Neural cell (in vitro differentiated cells): ENCODE measurements around the gene PANK4. TPM values are rescaled to one million over a fixed set of nuclear protein-coding genes. Genes with fewer than 3 reads are reported as not detected.

ENCODE experiments used
- H2AFZ ChIP-seq: fragments of 200-600, 300-800 bp; sonication (generic), shearing (Covaris generic); 2 replicates; pipeline ENCODE4 v1.6.0; 2014; ENCODE audit warnings: low read depth, mild to moderate bottlenecking, antibody characterized with exemption, low read length, moderate library complexity
- H3F3A ChIP-seq: fragments of 200-600 bp; shearing (Covaris generic); 2 replicates; pipeline ENCODE4 v1.6.1; 2016; ENCODE audit warnings: mild to moderate bottlenecking, moderate library complexity, mixed read lengths, antibody characterized with exemption, low read length; ENCODE audit not compliant: insufficient read depth, poor library complexity, severe bottlenecking
- H3K27ac ChIP-seq: fragments of 200-600, 300-800 bp; sonication (generic), shearing (Covaris generic); 2 replicates; pipeline ENCODE4 v1.5.1; 2014; ENCODE audit warnings: mild to moderate bottlenecking, low read length, moderate library complexity
- H3K27me3 ChIP-seq: fragments of 300-800, 200-600 bp; sonication (generic), shearing (Covaris generic); 2 replicates; pipeline ENCODE4 v1.6.0; 2014; ENCODE audit warnings: mild to moderate bottlenecking, low read depth, low read length, moderate library complexity; ENCODE audit not compliant: insufficient read depth
- H3K36me3 ChIP-seq: fragments of 300-800, 200-600 bp; sonication (generic), shearing (Covaris generic); 2 replicates; pipeline ENCODE4 v1.5.1; 2014; ENCODE audit warnings: mild to moderate bottlenecking, antibody characterized with exemption, low read length, moderate library complexity; ENCODE audit not compliant: insufficient read depth
- H3K4me2 ChIP-seq: fragments of 300-800, 200-600 bp; sonication (generic), shearing (Covaris generic); 2 replicates; pipeline ENCODE4 v1.6.0; 2014; ENCODE audit warnings: mild to moderate bottlenecking, low read length
- H3K4me3 ChIP-seq: fragments of 300-800, 200-600 bp; sonication (generic), shearing (Covaris generic); 2 replicates; pipeline ENCODE4 v1.5.1; 2014; ENCODE audit warnings: mild to moderate bottlenecking, low read length, moderate library complexity
- H3K79me2 ChIP-seq: fragments of 200-600 bp; shearing (Covaris generic); replicated peaks from 2 replicates; pipeline ENCODE4 v1.6.0; 2014; ENCODE audit warnings: mild to moderate bottlenecking, low read length, moderate library complexity; ENCODE audit not compliant: insufficient read depth
- H3K9ac ChIP-seq: fragments of 300-800, 200-600 bp; sonication (generic), shearing (Covaris generic); 2 replicates; pipeline ENCODE4 v1.6.1; 2016; ENCODE audit warnings: mild to moderate bottlenecking, low read length, mixed read lengths
- H3K9me2 ChIP-seq: fragments of 200-600 bp; shearing (Covaris generic); 2 replicates; pipeline ENCODE4 v1.6.1; 2016; ENCODE audit warnings: mild to moderate bottlenecking, low read length, mixed read lengths; ENCODE audit not compliant: insufficient read depth
- H3K9me3 ChIP-seq: fragments of 200-600, 300-800 bp; sonication (generic), shearing (Covaris generic); 2 replicates; pipeline ENCODE4 v1.6.1; 2016; ENCODE audit warnings: mild to moderate bottlenecking, mixed run types, low read length, moderate library complexity, mixed read lengths
- H4K20me1 ChIP-seq: fragments of 200-600 bp; shearing (Covaris generic); 2 replicates; pipeline ENCODE4 v1.6.1; 2016; ENCODE audit warnings: mild to moderate bottlenecking, mixed run types; ENCODE audit not compliant: insufficient read depth
- CTCF ChIP-seq: fragments of 450-650 bp; IDR thresholded peaks from 2 replicates; pipeline ENCODE4 v1.5.1; 2014; ENCODE audit warnings: antibody characterized with exemption, mild to moderate bottlenecking, moderate library complexity; ENCODE audit not compliant: poor library complexity, severe bottlenecking
- EP300 ChIP-seq: fragments of 450-650 bp; conservative IDR thresholded peaks from 2 replicates; pipeline ENCODE4 v1.6.1; 2014; ENCODE audit warnings: antibody characterized with exemption, mild to moderate bottlenecking, moderate library complexity; ENCODE audit not compliant: poor library complexity, severe bottlenecking
- EZH2 ChIP-seq: fragments of 200-600, 300-800 bp; shearing (Covaris generic), sonication (generic); IDR thresholded peaks from 2 replicates; pipeline ENCODE4 v1.6.1; 2014; ENCODE audit warnings: antibody characterized with exemption, low read length, borderline replicate concordance, mild to moderate bottlenecking; ENCODE audit not compliant: insufficient read depth, poor library complexity, severe bottlenecking
- MXI1 ChIP-seq: fragments of 450-650 bp; conservative IDR thresholded peaks from 2 replicates; pipeline ENCODE4 v1.6.1; 2014; ENCODE audit warnings: antibody characterized with exemption, mild to moderate bottlenecking; ENCODE audit not compliant: poor library complexity, severe bottlenecking
- POLR2AphosphoS5 ChIP-seq: IDR thresholded peaks from 2 replicates; pipeline ENCODE4 v1.6.1; 2012
- RAD21 ChIP-seq: fragments of 450-650 bp; conservative IDR thresholded peaks from 2 replicates; pipeline ENCODE4 v1.6.1; 2014; ENCODE audit warnings: antibody characterized with exemption, mild to moderate bottlenecking, moderate library complexity
- REST ChIP-seq: IDR thresholded peaks from 2 replicates; pipeline ENCODE4 v1.6.1; 2012; ENCODE audit warnings: borderline replicate concordance
- SMC3 ChIP-seq: fragments of 450-650 bp; conservative IDR thresholded peaks from 2 replicates; pipeline ENCODE4 v1.6.1; 2014; ENCODE audit warnings: antibody characterized with exemption, mild to moderate bottlenecking, moderate library complexity; ENCODE audit not compliant: poor library complexity
- TAF1 ChIP-seq: IDR thresholded peaks from 2 replicates; pipeline ENCODE4 v1.6.1; 2012; ENCODE audit warnings: low read depth
- polyA plus RNA-seq: library from polyadenylated mRNA; depleted of rRNA; stranded (reverse); fragments of >200 nt; gene quantifications from 2 replicates; pipeline ENCODE4 v1.2.3, GENCODE V29; 2014

PANK4 gene
- polyA plus RNA-seq, 1 donor from 2014 or later: 37.9 TPM

- Histone ChIP-seq H3K9me2 (no peaks in the 10 kb centered on the region), H3K4me2 (no peak overlapping the region)
- TF ChIP-seq TAF1 (no peak), RAD21 (no peak), CTCF (no peak), EP300 (no peak), POLR2AphosphoS5 (no peak), MXI1 (no peak), REST (no peak), SMC3 (no peak)
Measured at GRCh38 chr1:2474933-2475371, 51.4 kb downstream of the PANK4 start.

GRCh38 chr1:2474104-2474844 is 52.1 kb downstream of the PANK4 start:
- H3K9me3 ChIP-seq: no peaks in the 10 kb centered on the region
- TF ChIP-seq EP300 (no peak), REST (no peak), SMC3 (no peak), EZH2 (no peak), RAD21 (no peak), CTCF (no peak), POLR2AphosphoS5 (no peak), MXI1 (no peak), TAF1 (no peak)
- H3K27ac ChIP-seq: no peak overlapping the region
- H3K9ac ChIP-seq: no peak overlapping the region
- H3K4me3 ChIP-seq: no peak overlapping the region
- H3F3A ChIP-seq: no peaks in the 10 kb centered on the region
- H2AFZ ChIP-seq: no peak overlapping the region
- H3K9me2 ChIP-seq: no peaks in the 10 kb centered on the region
- H3K79me2 ChIP-seq: no peaks in the 10 kb centered on the region
- H3K4me2 ChIP-seq: no peak overlapping the region
- H3K27me3 ChIP-seq: no peaks in the 10 kb centered on the region
- no peaks in the 10 kb centered on the region for H3K36me3 ChIP-seq
- no peaks in the 10 kb centered on the region for H4K20me1 ChIP-seq

More at GRCh38 chr1:2474933-2475371, 51.4 kb downstream of the PANK4 start:
- H3K9ac ChIP-seq: no peak overlapping the region
- no peaks in the 10 kb centered on the region for H3K36me3 ChIP-seq
- H4K20me1 ChIP-seq: no peaks in the 10 kb centered on the region
- no peak overlapping the region for H3K27ac ChIP-seq
- no peaks in the 10 kb centered on the region for H3F3A ChIP-seq
- H3K4me3 ChIP-seq: no peak overlapping the region
- H3K27me3 ChIP-seq: no peaks in the 10 kb centered on the region
- H3K9me3 ChIP-seq: no peaks in the 10 kb centered on the region
- H2AFZ ChIP-seq: no peak overlapping the region
- no peaks in the 10 kb centered on the region for H3K79me2 ChIP-seq
